Testis (tissue), 3 donors: ENCODE measurements around the gene KCNF1. TPM values are rescaled to one million over a fixed set of nuclear protein-coding genes. Genes with fewer than 3 reads are reported as not detected.
"Not testable (repeated sequence)": the region's sequence is repeated elsewhere in the genome, so short reads cannot be mapped to it uniquely, and the experiment has no call there.

Source experiments
- DNase-seq: peaks from one replicate; pipeline ENCODE4 v3.0.0-alpha.2; 2019
- H3K27ac ChIP-seq, 2 donors: fragments of 200-600 bp; sonication (generic); one replicate each; pipeline ENCODE4 v1.5.1; 2019
- H3K27me3 ChIP-seq: fragments of 200-600 bp; sonication (generic); one replicate; pipeline ENCODE4 v1.5.1; 2019
- H3K36me3 ChIP-seq: fragments of 200-600 bp; sonication (generic); one replicate; pipeline ENCODE4 v1.5.1; 2017; ENCODE audit warnings: low read depth; ENCODE audit errors: missing control alignments
- H3K4me1 ChIP-seq: fragments of 200-600 bp; sonication (generic); one replicate; pipeline ENCODE4 v1.5.1; 2019
- H3K4me3 ChIP-seq, 2 donors: fragments of 200-600 bp; sonication (generic); one replicate each; pipeline ENCODE4 v1.5.1; 2017 to 2019
- H3K9me3 ChIP-seq: fragments of 200-600 bp; sonication (generic); one replicate; pipeline ENCODE4 v1.5.1; 2017
- CTCF ChIP-seq, 3 experiments: fragments of 450-650 bp in 2 of 3; fragments of 200-600 bp in 1 of 3; sonication (generic) in 1 of 3; IDR thresholded peaks; one replicate each; pipeline ENCODE4 v1.5.1; 2016 to 2019; ENCODE audit warnings: antibody characterized with exemption in 3 of 3, mild to moderate bottlenecking in 2 of 3, moderate library complexity in 1 of 3
- POLR2A ChIP-seq: fragments of 450-650 bp; IDR thresholded peaks from one replicate; pipeline ENCODE4 v1.6.1; 2017; ENCODE audit warnings: antibody characterized with exemption, mild to moderate bottlenecking, moderate library complexity
- WGBS, 2 donors: methylation state at CpG; one replicate each; pipeline ENCODE4 v1.1.5; 2018; 5-methylcytosine and 5-hydroxymethylcytosine counted together
- intact Hi-C: fragments of 100-400 bp; cut with DNase I; formaldehyde crosslinking; loops from one replicate; pipeline ENCODE4 v1.15.1; 2023; ENCODE audit warnings: low total_unique reads
- polyA plus RNA-seq: library from polyadenylated mRNA; stranded (reverse); fragments of 350-450 nt; fragmentation: Illumina TruSeq; extraction: RNeasy Lipid Tissue Mini Kit (QIAGEN cat#74804); gene quantifications from one replicate; pipeline ENCODE4 v1.2.3, GENCODE V29; 2014; ENCODE audit warnings: low read depth, low replicate concordance; ENCODE audit not compliant: insufficient read depth
- total RNA-seq, 2 donors: library from RNA; depleted of rRNA; stranded (reverse); fragments of >200 nt; gene quantifications; one replicate each; pipeline ENCODE4 v1.2.3, GENCODE V29; 2016

KCNF1 gene
- total and polyA plus RNA-seq, 3 donors from 2014 or later, result 0.19 to 0.70 (median 0.63) TPM

GRCh38 chr2:10956006-10956790 is 44.5 kb downstream of the KCNF1 start:
- Histone ChIP-seq H3K4me1 (no peaks in the 10 kb centered on the region), H3K9me3 (no peaks in the 10 kb centered on the region), H3K36me3 (no peaks in the 10 kb centered on the region), H3K27me3 (no peaks in the 10 kb centered on the region), H3K4me3 (no peak overlapping the region), H3K27ac (no peak overlapping the region)
- 93 to 96% methylated on average over 16 of the region's 16 CpGs for WGBS, 2 donors
- TF ChIP-seq CTCF (IDR thresholded peaks at IDR 0.05), result no peak
- TF ChIP-seq POLR2A, result no peak
- intact Hi-C loops, result no loop called here
- no peak for DNase-seq

- intact Hi-C loops, result no loop called here
- Histone ChIP-seq H3K27me3 (no peaks in the 10 kb centered on the region), H3K9me3 (no peaks in the 10 kb centered on the region), H3K27ac (no peak overlapping the region), H3K4me1 (no peaks in the 10 kb centered on the region), H3K4me3 (no peak overlapping the region), H3K36me3 (no peaks in the 10 kb centered on the region)
- TF ChIP-seq CTCF (IDR thresholded peaks at IDR 0.05) (no peak), POLR2A (no peak)
- DNase-seq, result no peak
- WGBS, 2 donors, result 57% methylated on average over 3 of the region's 3 CpGs
These were observed 45.7 kb downstream of the KCNF1 start for GRCh38 chr2:10957391-10957790.

- H3K36me3 ChIP-seq, H3K9me3 ChIP-seq, H3K27ac ChIP-seq, H3K4me3 ChIP-seq, H3K4me1 ChIP-seq, DNase-seq, intact Hi-C loops, H3K27me3 ChIP-seq: not testable (repeated sequence)
- WGBS, 2 donors, result 58 to 79% methylated on average over 3 of the region's 3 CpGs
These were observed 46.7 kb downstream of the KCNF1 start for GRCh38 chr2:10958452-10958851.

- WGBS, 2 donors, result 66 to 74% methylated on average over 42 to 57 of the region's 58 CpGs
- no peaks in the 10 kb centered on the region for H3K9me3 ChIP-seq
- intact Hi-C loops, result no loop called here
- H3K27ac ChIP-seq, result no peak overlapping the region
- H3K4me3 ChIP-seq, result peak overlapping the region; percentile 18 to 29
- H3K4me1 ChIP-seq, result no peaks in the 10 kb centered on the region
- no peaks in the 10 kb centered on the region for H3K27me3 ChIP-seq
- no peak for DNase-seq
- TF ChIP-seq POLR2A (no peak), CTCF (IDR thresholded peaks at IDR 0.05) (no peak)
- H3K36me3 ChIP-seq, result no peaks in the 10 kb centered on the region
These were observed 49.1 kb downstream of the KCNF1 start for GRCh38 chr2:10960606-10961489.

- intact Hi-C loops, result no loop called here
- H3K27me3 ChIP-seq, result no peaks in the 10 kb centered on the region
- H3K27ac ChIP-seq, result no peak overlapping the region
- H3K9me3 ChIP-seq, result no peaks in the 10 kb centered on the region
- TF ChIP-seq CTCF (IDR thresholded peaks at IDR 0.05) (no peak), POLR2A (no peak)
- DNase-seq, result no peak
- WGBS, 2 donors, result 70 to 71% methylated on average over 10 to 13 of the region's 13 CpGs
- no peaks in the 10 kb centered on the region for H3K36me3 ChIP-seq
- peak overlapping the region; percentile 18 to 29 for H3K4me3 ChIP-seq
- H3K4me1 ChIP-seq, result no peaks in the 10 kb centered on the region
These were observed 49.7 kb downstream of the KCNF1 start for GRCh38 chr2:10961490-10961875.
